Breast epithelium (tissue), 4 donors: ENCODE results near the gene WDR90. TPM values are rescaled to one million over a fixed set of nuclear protein-coding genes. Genes with fewer than 3 reads are reported as not detected.

ENCODE experiments used
- DNase-seq, 2 donors: peaks; one replicate each; pipeline ENCODE4 v3.0.0-alpha.2; 2019; ENCODE audit warnings: low spot score in 2 of 2
- H3K27ac ChIP-seq, 2 donors: fragments of 200-600 bp; sonication (generic) in 1 of 2; one replicate each; pipeline ENCODE4 v1.5.1; 2016 to 2019; ENCODE audit warnings: mild to moderate bottlenecking in 1 of 2
- H3K27me3 ChIP-seq, 2 donors: fragments of 200-600 bp; sonication (generic) in 1 of 2; one replicate each; pipeline versions ENCODE4 v1.5.1 to v1.6.0; 2017 to 2019; ENCODE audit warnings: control low read depth in 1 of 2, mild to moderate bottlenecking in 1 of 2
- H3K36me3 ChIP-seq: fragments of 200-600 bp; one replicate; pipeline ENCODE4 v1.5.1; 2019
- H3K4me1 ChIP-seq, 2 donors: fragments of 200-600 bp; sonication (generic); one replicate each; pipeline ENCODE4 v1.5.1; 2016 to 2019; ENCODE audit warnings: control low read depth in 1 of 2
- H3K4me3 ChIP-seq, 3 donors: fragments of 200-600 bp; sonication (generic); 1 replicate in 2 of 3; 2 replicates in 1 of 3; pipeline ENCODE4 v1.5.1; 2016 to 2019; ENCODE audit warnings: mild to moderate bottlenecking in 3 of 3, moderate library complexity in 2 of 3
- H3K9me3 ChIP-seq, 2 donors: fragments of 200-600 bp; sonication (generic) in 1 of 2; one replicate each; pipeline ENCODE4 v1.5.1; 2016 to 2019; ENCODE audit warnings: control low read depth in 1 of 2
- POLR2A ChIP-seq: fragments of 450-650 bp; IDR thresholded peaks from one replicate; pipeline ENCODE4 v1.6.1; 2016; ENCODE audit warnings: antibody characterized with exemption, mild to moderate bottlenecking, moderate library complexity
- POLR2AphosphoS5 ChIP-seq, 3 donors: sonication (generic); formaldehyde crosslinking; IDR thresholded peaks; one replicate each; pipeline ENCODE4 v1.6.1; 2017; ENCODE audit warnings: antibody characterized with exemption in 3 of 3
- intact Hi-C: fragments of 100-400 bp; cut with DNase I; formaldehyde crosslinking; loops from one replicate; pipeline ENCODE4 v1.15.1; 2023; ENCODE audit warnings: low total_unique reads
- total RNA-seq, 3 donors: library from RNA; depleted of rRNA; stranded (reverse); fragments of >200 nt; gene quantifications; one replicate each; pipeline ENCODE4 v1.1.0, GENCODE V29; 2016
- TF ChIP-seq, protein P1 (sequence below), 3 donors: fragments of 450-650 bp; IDR thresholded peaks; one replicate each; pipeline ENCODE4 v1.5.1; 2016 to 2017; ENCODE audit warnings: antibody characterized with exemption in 3 of 3, mild to moderate bottlenecking in 3 of 3, moderate library complexity in 3 of 3

The WDR90 gene
- total RNA-seq, 3 donors from 2014 or later, result 9.6 to 26.9 (median 22.7) TPM

DNA sequence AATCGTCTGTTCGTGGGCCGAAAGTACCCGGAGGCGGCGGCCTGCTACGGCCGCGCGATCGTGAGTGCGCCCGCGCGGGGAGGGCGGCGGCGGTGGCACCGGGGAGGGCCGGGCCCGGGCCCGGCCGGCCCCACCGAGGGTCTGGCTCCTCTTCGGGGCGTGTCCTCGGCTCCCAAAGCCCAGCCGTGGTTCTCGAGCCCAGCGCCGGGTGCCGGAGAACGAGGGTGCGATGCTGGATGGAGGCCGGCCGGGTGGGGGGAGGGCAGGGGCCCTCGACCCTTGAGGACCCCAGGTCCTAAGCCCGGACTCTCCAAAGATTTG, 31.4 kb downstream of the WDR90 start:
- H3K36me3 ChIP-seq, result no peaks in the 10 kb centered on the region
- peaks cover 17 to 41% of the 10 kb centered on the region in 2 donors for H3K4me1 ChIP-seq
- DNase-seq, result no peak
- peak overlapping the region; percentile 80 to 96 for H3K27ac ChIP-seq
- no peak for TF ChIP-seq POLR2AphosphoS5 (IDR thresholded peaks at IDR 0.05)
- TF ChIP-seq POLR2A, result no peak
- TF ChIP-seq, protein P1, sequence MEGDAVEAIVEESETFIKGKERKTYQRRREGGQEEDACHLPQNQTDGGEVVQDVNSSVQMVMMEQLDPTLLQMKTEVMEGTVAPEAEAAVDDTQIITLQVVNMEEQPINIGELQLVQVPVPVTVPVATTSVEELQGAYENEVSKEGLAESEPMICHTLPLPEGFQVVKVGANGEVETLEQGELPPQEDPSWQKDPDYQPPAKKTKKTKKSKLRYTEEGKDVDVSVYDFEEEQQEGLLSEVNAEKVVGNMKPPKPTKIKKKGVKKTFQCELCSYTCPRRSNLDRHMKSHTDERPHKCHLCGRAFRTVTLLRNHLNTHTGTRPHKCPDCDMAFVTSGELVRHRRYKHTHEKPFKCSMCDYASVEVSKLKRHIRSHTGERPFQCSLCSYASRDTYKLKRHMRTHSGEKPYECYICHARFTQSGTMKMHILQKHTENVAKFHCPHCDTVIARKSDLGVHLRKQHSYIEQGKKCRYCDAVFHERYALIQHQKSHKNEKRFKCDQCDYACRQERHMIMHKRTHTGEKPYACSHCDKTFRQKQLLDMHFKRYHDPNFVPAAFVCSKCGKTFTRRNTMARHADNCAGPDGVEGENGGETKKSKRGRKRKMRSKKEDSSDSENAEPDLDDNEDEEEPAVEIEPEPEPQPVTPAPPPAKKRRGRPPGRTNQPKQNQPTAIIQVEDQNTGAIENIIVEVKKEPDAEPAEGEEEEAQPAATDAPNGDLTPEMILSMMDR (IDR thresholded peaks at IDR 0.05), result no peak
- no peaks in the 10 kb centered on the region for H3K27me3 ChIP-seq
- no peaks in the 10 kb centered on the region for H3K9me3 ChIP-seq
- H3K4me3 ChIP-seq, result peak overlapping the region; percentile 72 to 90 (median 86)
- intact Hi-C loops, result no loop called here

DNA sequence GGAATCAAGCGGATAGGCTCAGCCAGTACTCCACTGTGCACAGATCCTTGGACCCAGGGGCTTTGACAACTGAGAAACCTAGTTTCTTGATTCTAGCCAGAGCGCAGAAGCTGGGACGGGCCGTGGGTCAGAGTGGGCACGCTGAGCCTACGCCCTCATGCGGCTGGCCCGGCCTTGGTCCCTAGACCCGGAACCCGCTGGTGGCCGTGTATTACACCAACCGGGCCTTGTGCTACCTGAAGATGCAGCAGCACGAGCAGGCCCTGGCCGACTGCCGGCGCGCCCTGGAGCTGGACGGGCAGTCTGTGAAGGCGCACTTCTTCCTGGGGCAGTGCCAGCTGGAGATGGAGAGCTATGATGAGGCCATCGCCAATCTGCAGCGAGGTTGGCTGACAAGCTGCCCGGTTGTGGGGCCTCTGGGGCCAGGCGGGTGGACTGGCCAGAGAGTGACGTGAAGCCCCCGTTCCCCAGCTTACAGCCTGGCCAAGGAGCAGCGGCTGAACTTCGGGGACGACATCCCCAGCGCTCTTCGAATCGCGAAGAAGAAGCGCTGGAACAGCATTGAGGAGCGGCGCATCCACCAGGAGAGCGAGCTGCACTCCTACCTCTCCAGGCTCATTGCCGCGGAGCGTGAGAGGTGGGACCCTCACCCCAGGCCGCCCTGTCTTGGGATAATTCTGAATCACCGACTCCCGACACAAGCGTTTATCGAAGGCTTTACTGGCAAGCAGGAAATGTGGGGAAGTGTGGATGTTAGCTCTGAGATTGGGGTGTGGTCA, 32.0 kb downstream of the WDR90 start:
- peak overlapping the region; percentile 80 to 96 for H3K27ac ChIP-seq
- peak overlapping the region; percentile 72 to 90 (median 86) for H3K4me3 ChIP-seq
- no peak for TF ChIP-seq POLR2AphosphoS5 (IDR thresholded peaks at IDR 0.05)
- TF ChIP-seq POLR2A, result no peak
- TF ChIP-seq, protein P1 (IDR thresholded peaks at IDR 0.05), result no peak
- no peaks in the 10 kb centered on the region for H3K36me3 ChIP-seq
- DNase-seq, result no peak
- H3K9me3 ChIP-seq, result no peaks in the 10 kb centered on the region
- intact Hi-C loops, result no loop called here
- H3K4me1 ChIP-seq, result peaks cover 17 to 41% of the 10 kb centered on the region in 2 donors
- H3K27me3 ChIP-seq, result no peaks in the 10 kb centered on the region

DNA sequence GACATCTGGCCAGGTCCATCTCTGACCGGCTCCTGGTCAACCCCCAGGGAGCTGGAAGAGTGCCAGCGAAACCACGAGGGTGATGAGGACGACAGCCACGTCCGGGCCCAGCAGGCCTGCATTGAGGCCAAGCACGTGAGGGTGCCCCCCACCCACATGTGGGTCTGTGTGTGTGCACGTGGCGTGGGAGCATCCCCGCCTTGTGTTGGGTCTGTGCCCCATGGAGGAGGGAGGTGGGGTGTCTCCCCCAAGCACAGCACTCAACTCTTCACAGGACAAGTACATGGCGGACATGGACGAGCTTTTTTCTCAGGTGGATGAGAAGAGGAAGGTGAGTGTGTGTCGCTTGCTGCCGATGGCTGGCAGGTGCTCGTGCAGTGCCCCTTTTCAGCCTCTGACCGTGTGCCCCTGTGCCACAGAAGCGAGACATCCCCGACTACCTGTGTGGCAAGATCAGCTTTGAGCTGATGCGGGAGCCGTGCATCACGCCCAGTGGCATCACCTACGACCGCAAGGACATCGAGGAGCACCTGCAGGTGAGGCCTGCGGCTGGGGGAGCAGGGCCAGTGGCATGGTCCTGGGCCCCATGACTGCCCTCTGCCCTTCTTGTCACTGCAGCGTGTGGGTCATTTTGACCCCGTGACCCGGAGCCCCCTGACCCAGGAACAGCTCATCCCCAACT, 32.7 kb downstream of the WDR90 start:
- peaks cover 17 to 41% of the 10 kb centered on the region in 2 donors for H3K4me1 ChIP-seq
- H3K9me3 ChIP-seq, result no peaks in the 10 kb centered on the region
- H3K27ac ChIP-seq, result peak overlapping the region in 1 of 2 donors; percentile 12
- H3K36me3 ChIP-seq, result no peaks in the 10 kb centered on the region
- intact Hi-C loops, result no loop called here
- no peaks in the 10 kb centered on the region for H3K27me3 ChIP-seq
- no peak for TF ChIP-seq POLR2A
- no peak for DNase-seq
- peak overlapping the region in 2 of 3 donors; percentile 86 to 90 for H3K4me3 ChIP-seq

DNA sequence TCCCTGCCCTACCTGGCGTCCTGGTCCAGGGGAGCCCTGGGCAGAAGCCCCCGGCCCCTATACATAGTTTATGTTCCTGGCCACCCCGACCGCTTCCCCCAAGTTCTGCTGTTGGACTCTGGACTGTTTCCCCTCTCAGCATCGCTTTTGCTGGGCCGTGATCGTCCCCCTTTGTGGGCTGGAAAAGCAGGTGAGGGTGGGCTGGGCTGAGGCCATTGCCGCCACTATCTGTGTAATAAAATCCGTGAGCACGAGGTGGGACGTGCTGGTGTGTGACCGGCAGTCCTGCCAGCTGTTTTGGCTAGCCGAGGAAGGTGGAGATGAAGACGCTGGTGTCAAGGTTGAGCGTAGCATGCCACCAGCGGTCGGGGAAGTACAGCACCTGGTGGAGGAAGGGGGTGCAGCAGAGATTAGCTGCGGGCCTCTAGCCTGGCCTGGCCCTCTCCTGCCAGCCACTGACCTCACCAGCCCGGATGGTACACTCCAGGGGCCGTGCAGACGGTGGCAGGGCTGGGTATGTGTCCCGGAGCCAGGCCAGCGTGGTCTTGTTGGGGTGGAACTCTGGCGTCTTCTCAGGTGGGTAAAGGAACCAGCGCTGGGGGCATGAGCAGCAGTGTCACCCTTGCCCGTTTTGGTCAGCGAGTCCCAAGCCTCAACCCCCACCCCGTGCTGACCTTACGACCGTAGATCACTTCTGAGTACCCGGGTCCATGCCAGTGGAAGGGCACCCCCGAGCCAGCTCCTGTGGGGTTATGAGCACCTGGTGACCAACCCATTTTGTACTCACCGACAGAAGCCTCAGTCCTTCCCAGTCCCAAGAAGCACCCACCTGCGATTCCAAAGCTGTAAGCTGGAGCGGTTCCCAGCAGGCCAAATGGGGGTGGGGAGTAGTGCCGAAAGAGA, 33.6 kb downstream of the WDR90 start:
- intact Hi-C loops, result no loop called here
- TF ChIP-seq POLR2AphosphoS5 (IDR thresholded peaks at IDR 0.05) (no peak), POLR2A (no peak)
- TF ChIP-seq, protein P1 (IDR thresholded peaks at IDR 0.05), result no peak

DNA sequence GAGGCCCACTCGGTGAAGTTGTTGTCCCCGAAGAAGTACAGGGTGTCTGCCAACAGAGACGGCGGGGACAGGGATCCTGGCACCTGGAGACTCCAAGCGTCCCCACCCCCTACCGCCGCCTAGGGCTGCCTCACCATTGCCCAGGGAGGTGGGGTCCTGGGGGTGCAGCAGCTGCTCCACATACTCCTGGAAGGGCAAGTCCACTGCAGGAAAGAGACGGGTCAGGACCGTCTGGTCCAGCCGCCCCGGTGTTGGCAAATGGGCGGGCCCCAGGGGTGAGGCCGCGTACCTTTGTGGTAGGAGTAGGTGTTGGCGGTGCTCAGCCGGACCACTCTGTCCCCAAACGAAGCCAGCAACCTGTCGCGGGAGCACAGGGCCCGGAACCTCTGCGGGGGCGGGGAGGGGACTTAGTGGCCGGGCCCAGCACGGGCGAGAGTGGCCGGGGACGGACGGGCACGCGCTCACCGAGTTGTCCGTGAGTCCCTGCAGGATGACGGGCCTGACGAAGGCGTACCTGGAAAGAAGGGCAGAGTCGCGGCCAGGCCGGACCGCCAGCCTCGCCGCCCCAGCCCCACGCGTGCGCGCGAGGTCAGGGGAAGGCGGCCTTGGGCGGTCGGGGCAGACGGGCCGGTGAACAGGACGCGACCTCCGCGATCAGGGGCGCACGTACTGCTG, 34.4 kb downstream of the WDR90 start:
- H3K9me3 ChIP-seq, result no peaks in the 10 kb centered on the region
- H3K27me3 ChIP-seq, result no peaks in the 10 kb centered on the region
- peaks cover 17 to 37% of the 10 kb centered on the region in 2 donors for H3K4me1 ChIP-seq
- no peak for DNase-seq
- TF ChIP-seq, protein P1 (IDR thresholded peaks at IDR 0.05), result no peak
- TF ChIP-seq POLR2AphosphoS5 (IDR thresholded peaks at IDR 0.05) (no peak), POLR2A (no peak)
- H3K27ac ChIP-seq, result peak overlapping the region; percentile 79 to 93
- intact Hi-C loops, result no loop called here
- peak overlapping the region; percentile 62 to 90 (median 76) for H3K4me3 ChIP-seq
- H3K36me3 ChIP-seq, result no peaks in the 10 kb centered on the region

More for the DNA sequence above, 33.6 kb downstream of the WDR90 start:
- Histone ChIP-seq H3K36me3 (no peaks in the 10 kb centered on the region), H3K9me3 (no peaks in the 10 kb centered on the region), H3K27ac (no peak overlapping the region), H3K4me1 (peaks cover 17 to 37% of the 10 kb centered on the region in 2 donors), H3K27me3 (no peaks in the 10 kb centered on the region), H3K4me3 (peak overlapping the region in 2 of 3 donors; percentile 76 to 90)
- no peak for DNase-seq
